ENCODE results near the gene MTG1.

- TF ChIP-seq POLR2A (IDR thresholded peaks at IDR 0.05): no peak
- TF ChIP-seq, protein P1, sequence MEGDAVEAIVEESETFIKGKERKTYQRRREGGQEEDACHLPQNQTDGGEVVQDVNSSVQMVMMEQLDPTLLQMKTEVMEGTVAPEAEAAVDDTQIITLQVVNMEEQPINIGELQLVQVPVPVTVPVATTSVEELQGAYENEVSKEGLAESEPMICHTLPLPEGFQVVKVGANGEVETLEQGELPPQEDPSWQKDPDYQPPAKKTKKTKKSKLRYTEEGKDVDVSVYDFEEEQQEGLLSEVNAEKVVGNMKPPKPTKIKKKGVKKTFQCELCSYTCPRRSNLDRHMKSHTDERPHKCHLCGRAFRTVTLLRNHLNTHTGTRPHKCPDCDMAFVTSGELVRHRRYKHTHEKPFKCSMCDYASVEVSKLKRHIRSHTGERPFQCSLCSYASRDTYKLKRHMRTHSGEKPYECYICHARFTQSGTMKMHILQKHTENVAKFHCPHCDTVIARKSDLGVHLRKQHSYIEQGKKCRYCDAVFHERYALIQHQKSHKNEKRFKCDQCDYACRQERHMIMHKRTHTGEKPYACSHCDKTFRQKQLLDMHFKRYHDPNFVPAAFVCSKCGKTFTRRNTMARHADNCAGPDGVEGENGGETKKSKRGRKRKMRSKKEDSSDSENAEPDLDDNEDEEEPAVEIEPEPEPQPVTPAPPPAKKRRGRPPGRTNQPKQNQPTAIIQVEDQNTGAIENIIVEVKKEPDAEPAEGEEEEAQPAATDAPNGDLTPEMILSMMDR (IDR thresholded peaks at IDR 0.05): no peak
These were observed 49.3 kb downstream of the MTG1 start for GRCh38 chr10:133442967-133443924.

Measured in esophagus squamous epithelium (tissue), 4 donors.